Karpas-422 (cell line): ENCODE results near the gene SHMT2. TPM values are rescaled to one million over a fixed set of nuclear protein-coding genes. Genes with fewer than 3 reads are reported as not detected.
A peak's percentile ranks its signal among the peaks of the same experiment; 100 is the strongest.

Source experiments
- DNase-seq: peaks from one replicate; pipeline ENCODE4 v3.0.0-alpha.2; 2015
- H2AFZ ChIP-seq: fragments of 200-600 bp; sonication (generic); 2 replicates; pipeline ENCODE4 v1.6.1; 2014; ENCODE audit warnings: antibody characterized with exemption, low read length, mixed read lengths
- H3K27ac ChIP-seq: fragments of 200-600 bp; sonication (generic); 2 replicates; pipeline ENCODE4 v1.5.1; 2014; ENCODE audit warnings: mild to moderate bottlenecking, low read length, moderate library complexity
- H3K27me3 ChIP-seq: fragments of 200-600 bp; sonication (generic); 2 replicates; pipeline ENCODE4 v1.6.1; 2014; ENCODE audit warnings: low read length, mixed read lengths
- H3K36me3 ChIP-seq: fragments of 200-600 bp; sonication (generic); 2 replicates; pipeline ENCODE4 v1.6.1; 2014; ENCODE audit warnings: low read length, mixed read lengths; ENCODE audit not compliant: insufficient read depth
- H3K4me1 ChIP-seq: fragments of 200-600 bp; sonication (generic); 2 replicates; pipeline ENCODE4 v1.6.1; 2014; ENCODE audit warnings: mild to moderate bottlenecking, low read length, mixed read lengths
- H3K4me2 ChIP-seq: fragments of 200-600 bp; sonication (generic); 2 replicates; pipeline ENCODE4 v1.6.1; 2014; ENCODE audit warnings: low read length, low read depth, mild to moderate bottlenecking; ENCODE audit not compliant: poor library complexity, severe bottlenecking
- H3K4me3 ChIP-seq: fragments of 200-600 bp; sonication (generic); 2 replicates; pipeline ENCODE4 v1.5.1; 2014; ENCODE audit warnings: mild to moderate bottlenecking, antibody characterized with exemption, low read length, mixed read lengths
- H3K79me2 ChIP-seq: fragments of 200-600 bp; sonication (generic); 2 replicates; pipeline ENCODE4 v1.6.1; 2014; ENCODE audit warnings: mild to moderate bottlenecking, low read length, mixed read lengths
- H3K9ac ChIP-seq: fragments of 200-600 bp; sonication (generic); 2 replicates; pipeline ENCODE4 v1.6.0; 2014; ENCODE audit warnings: low read length
- H3K9me2 ChIP-seq: fragments of 200-600 bp; sonication (generic), shearing (Covaris generic); replicated peaks from 2 replicates; pipeline ENCODE4 v1.6.0; 2014; ENCODE audit warnings: mild to moderate bottlenecking, low read length, moderate library complexity; ENCODE audit not compliant: insufficient read depth
- H3K9me3 ChIP-seq: fragments of 300-700, 200-600 bp; sonication (generic); 2 replicates; pipeline ENCODE4 v1.6.1; 2014; ENCODE audit warnings: low read length, mixed read lengths
- H4K20me1 ChIP-seq: fragments of 200-600 bp; sonication (generic); 2 replicates; pipeline ENCODE4 v1.6.1; 2014; ENCODE audit warnings: mild to moderate bottlenecking, antibody characterized with exemption, low read length, low read depth; ENCODE audit not compliant: insufficient read depth
- total RNA-seq: library from RNA; depleted of rRNA; stranded (reverse); fragments of >200 nt; shearing (Covaris generic); gene quantifications from 2 replicates; pipeline ENCODE4 v1.2.3, GENCODE V29; 2014; ENCODE audit warnings: low replicate concordance

SHMT2 gene
- total RNA-seq, 1 experiment from 2014 or later = 399 TPM

DNA sequence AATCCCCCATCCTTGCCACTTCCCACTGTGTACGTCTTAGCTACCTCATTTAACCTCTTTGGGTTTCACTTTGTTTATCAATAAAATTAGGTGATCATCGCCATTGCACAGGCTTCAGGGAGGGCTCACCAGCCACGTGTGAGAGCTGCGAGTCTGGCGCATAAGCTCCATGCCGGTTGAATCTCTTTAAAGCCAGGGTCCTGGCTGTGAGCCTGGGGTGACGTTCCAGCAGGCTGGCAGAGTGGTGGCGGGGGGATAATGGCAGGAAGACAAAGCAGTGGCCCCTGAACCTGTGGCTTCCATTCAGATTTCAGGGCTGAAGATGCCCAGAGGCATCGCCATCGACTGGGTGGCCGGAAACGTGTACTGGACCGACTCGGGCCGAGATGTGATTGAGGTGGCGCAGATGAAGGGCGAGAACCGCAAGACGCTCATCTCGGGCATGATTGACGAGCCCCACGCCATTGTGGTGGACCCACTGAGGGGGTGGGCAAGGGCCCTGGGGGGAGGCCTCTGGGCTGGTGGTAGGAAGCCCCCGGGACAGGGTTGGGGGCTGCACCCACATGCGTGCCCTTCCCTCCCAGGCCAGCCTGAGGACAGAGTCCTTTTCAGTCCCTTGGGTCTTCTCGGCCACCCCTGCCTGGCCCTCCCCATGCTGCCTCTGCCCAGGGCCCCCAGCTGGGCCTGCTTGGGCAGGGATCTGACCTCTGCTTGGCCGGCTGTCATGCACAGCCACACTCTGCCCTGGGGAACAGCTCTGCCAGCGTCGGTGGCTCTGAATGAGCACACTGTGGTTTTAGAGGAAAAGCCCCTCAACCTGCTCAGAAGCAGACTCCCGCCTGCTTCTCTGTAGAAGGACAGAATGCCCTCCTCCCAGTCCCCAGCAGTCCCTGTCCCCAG, 21.5 kb upstream of the SHMT2 start:
- Histone ChIP-seq H2AFZ (no peak overlapping the region), H3K4me2 (no peak overlapping the region), H3K36me3 (no peaks in the 10 kb centered on the region), H4K20me1 (no peaks in the 10 kb centered on the region), H3K9me2 (no peaks in the 10 kb centered on the region), H3K9me3 (no peaks in the 10 kb centered on the region), H3K79me2 (no peaks in the 10 kb centered on the region), H3K9ac (no peak overlapping the region), H3K4me3 (no peak overlapping the region), H3K4me1 (peaks cover 15% of the 10 kb centered on the region), H3K27me3 (no peaks in the 10 kb centered on the region), H3K27ac (no peak overlapping the region)
- DNase-seq = no peak

DNA sequence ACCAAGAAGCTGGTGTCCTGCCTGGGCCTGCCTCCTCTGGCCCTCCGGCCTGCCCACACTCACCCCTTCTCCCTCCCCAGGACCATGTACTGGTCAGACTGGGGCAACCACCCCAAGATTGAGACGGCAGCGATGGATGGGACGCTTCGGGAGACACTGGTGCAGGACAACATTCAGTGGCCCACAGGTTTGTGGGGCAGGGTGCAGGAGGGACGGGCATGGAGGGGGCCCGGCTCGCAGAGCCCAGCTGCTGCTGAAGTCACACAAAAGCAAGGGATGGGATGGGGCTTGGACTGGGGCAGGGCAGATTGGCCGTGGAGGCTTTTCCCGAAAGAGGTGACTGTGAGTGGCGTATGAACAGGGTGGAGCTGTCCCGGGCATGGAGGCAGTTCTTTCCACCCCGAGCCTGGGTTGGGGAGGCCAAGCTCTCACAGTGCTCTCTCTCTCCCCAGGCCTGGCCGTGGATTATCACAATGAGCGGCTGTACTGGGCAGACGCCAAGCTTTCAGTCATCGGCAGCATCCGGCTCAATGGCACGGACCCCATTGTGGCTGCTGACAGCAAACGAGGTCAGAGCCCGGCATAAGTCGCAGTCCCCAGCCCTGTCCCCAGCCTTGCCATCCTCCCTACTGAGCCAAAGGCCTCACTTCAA, 20.8 kb upstream of the SHMT2 start:
- Histone ChIP-seq H4K20me1 (no peaks in the 10 kb centered on the region), H3K9ac (no peak overlapping the region), H3K79me2 (no peaks in the 10 kb centered on the region), H3K9me3 (no peaks in the 10 kb centered on the region), H3K27ac (no peak overlapping the region), H3K36me3 (no peaks in the 10 kb centered on the region), H3K4me3 (no peak overlapping the region), H3K9me2 (no peaks in the 10 kb centered on the region), H3K27me3 (no peaks in the 10 kb centered on the region), H3K4me1 (peaks cover 21% of the 10 kb centered on the region), H3K4me2 (no peak overlapping the region), H2AFZ (no peak overlapping the region)
- DNase-seq = no peak

DNA sequence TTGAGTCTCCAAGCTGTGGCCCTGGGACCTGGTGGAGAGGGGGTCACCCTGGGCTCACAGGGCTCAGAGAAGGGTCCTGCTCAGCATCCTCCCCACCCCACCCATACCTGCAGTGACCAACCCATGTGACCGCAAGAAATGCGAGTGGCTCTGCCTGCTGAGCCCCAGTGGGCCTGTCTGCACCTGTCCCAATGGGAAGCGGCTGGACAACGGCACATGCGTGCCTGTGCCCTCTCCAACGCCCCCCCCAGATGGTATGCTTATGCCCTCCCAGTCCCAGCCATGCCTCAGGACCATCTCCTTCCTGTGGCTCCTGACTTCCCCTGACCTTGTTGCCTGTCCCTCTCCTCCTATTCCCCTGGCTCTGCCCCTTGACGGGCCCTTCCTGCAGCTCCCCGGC, 19.6 kb upstream of the SHMT2 start:
- Histone ChIP-seq H3K9ac (no peak overlapping the region), H3K36me3 (no peaks in the 10 kb centered on the region), H3K9me3 (no peaks in the 10 kb centered on the region), H3K27ac (no peak overlapping the region), H2AFZ (no peak overlapping the region), H3K4me3 (no peak overlapping the region), H3K4me2 (no peak overlapping the region), H3K9me2 (no peaks in the 10 kb centered on the region), H3K79me2 (no peaks in the 10 kb centered on the region), H4K20me1 (peaks cover 5% of the 10 kb centered on the region; the same call in 1 of the 2 replicates), H3K27me3 (no peaks in the 10 kb centered on the region; the same call in 1 of the 2 replicates), H3K4me1 (peaks cover 32% of the 10 kb centered on the region)
- DNase-seq = no peak

DNA sequence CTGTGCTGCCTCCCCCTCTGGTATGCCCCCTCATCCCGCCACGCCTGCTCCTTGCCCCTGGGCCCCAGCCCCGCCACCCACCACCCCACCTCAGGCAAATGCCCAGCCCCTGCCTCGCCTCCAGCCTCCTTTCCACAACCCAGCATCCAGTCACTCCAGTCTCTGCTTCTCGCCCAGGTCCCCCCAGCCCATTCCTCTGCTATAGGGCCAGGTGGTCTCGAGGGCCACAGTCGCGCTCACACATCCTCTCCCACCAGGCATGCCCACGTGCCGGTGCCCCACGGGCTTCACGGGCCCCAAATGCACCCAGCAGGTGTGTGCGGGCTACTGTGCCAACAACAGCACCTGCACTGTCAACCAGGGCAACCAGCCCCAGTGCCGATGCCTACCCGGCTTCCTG, 19.1 kb upstream of the SHMT2 start:
- H2AFZ ChIP-seq = no peak overlapping the region
- DNase-seq = no peak
- no peaks in the 10 kb centered on the region; the same call in 1 of the 2 replicates for H3K27me3 ChIP-seq
- H3K9ac ChIP-seq = no peak overlapping the region
- no peaks in the 10 kb centered on the region for H3K79me2 ChIP-seq
- peaks cover 35% of the 10 kb centered on the region for H3K4me1 ChIP-seq
- H4K20me1 ChIP-seq = peaks cover 5% of the 10 kb centered on the region; the same call in 1 of the 2 replicates
- H3K9me2 ChIP-seq = no peaks in the 10 kb centered on the region
- H3K36me3 ChIP-seq = no peaks in the 10 kb centered on the region
- H3K4me2 ChIP-seq = no peak overlapping the region
- no peak overlapping the region for H3K27ac ChIP-seq
- H3K4me3 ChIP-seq = no peak overlapping the region
- H3K9me3 ChIP-seq = no peaks in the 10 kb centered on the region

DNA sequence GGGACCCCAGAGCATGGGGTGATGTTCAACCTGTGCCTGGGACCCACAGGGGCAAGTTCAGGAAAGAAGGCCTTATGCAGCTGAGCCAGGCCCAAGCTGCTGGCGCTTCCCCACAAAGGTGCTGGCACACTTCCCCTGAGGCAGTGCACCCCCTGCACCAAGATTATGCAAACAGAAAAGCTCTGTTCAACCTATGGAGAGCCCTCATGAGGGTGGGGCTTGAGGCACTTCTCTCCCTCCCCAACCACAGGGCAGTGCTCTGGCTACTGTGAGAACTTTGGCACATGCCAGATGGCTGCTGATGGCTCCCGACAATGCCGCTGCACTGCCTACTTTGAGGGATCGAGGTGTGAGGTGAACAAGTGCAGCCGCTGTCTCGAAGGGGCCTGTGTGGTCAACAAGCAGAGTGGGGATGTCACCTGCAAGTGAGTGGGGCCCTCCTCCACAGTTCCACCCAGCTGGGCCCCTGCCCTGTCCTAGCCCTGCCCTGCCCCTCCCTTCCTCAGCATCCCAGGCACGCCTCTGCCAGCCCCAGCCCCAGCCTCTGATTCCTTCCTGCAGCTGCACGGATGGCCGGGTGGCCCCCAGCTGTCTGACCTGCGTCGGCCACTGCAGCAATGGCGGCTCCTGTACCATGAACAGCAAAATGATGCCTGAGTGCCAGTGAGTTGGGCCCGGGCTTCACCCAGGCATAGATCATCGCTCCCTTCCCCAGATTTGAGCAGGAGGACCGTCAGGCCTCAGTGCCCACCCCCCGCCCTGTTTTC, 18.4 kb upstream of the SHMT2 start:
- Histone ChIP-seq H3K9me2 (no peaks in the 10 kb centered on the region), H3K4me2 (no peak overlapping the region), H4K20me1 (peaks cover 5% of the 10 kb centered on the region; the same call in 1 of the 2 replicates), H3K27ac (no peak overlapping the region), H3K9me3 (no peaks in the 10 kb centered on the region), H3K4me3 (no peak overlapping the region), H2AFZ (no peak overlapping the region), H3K36me3 (no peaks in the 10 kb centered on the region), H3K79me2 (no peaks in the 10 kb centered on the region), H3K9ac (no peak overlapping the region), H3K27me3 (no peaks in the 10 kb centered on the region; the same call in 1 of the 2 replicates), H3K4me1 (peaks cover 41% of the 10 kb centered on the region)
- peak; percentile 78 for DNase-seq

DNA sequence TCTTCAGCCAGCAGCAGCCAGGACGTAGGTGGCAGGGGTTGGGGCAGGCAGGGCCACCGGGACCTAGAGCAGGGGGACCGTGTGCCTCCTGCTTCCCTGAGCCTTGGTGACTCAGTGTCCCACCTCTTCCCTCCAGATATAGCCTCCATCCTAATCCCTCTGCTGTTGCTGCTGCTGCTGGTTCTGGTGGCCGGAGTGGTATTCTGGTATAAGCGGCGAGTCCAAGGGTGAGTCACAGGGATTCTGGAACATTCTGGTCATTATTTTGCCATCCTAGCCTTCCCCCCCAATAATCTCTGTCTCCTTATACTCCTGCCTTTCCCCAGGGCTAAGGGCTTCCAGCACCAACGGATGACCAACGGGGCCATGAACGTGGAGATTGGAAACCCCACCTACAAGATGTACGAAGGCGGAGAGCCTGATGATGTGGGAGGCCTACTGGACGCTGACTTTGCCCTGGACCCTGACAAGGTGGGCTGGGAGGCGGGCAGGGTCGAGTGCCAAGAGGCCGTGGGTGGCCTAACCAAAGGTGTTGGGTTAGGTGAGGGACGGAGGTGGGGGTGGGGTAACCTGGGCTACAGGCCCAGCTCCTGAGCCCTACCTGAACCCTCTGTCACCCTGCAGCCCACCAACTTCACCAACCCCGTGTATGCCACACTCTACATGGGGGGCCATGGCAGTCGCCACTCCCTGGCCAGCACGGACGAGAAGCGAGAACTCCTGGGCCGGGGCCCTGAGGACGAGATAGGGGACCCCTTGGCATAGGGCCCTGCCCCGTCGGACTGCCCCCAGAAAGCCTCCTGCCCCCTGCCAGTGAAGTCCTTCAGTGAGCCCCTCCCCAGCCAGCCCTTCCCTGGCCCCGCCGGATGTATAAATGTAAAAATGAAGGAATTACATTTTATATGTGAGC, 17.5 kb upstream of the SHMT2 start:
- no peak overlapping the region for H3K9ac ChIP-seq
- H3K9me3 ChIP-seq = no peaks in the 10 kb centered on the region
- no peak overlapping the region for H3K27ac ChIP-seq
- no peaks in the 10 kb centered on the region; the same call in 1 of the 2 replicates for H3K27me3 ChIP-seq
- no peaks in the 10 kb centered on the region for H3K36me3 ChIP-seq
- no peak overlapping the region for H3K4me3 ChIP-seq
- H3K4me1 ChIP-seq = peaks cover 49% of the 10 kb centered on the region
- no peak for DNase-seq
- no peak overlapping the region for H3K4me2 ChIP-seq
- no peaks in the 10 kb centered on the region for H3K79me2 ChIP-seq
- H4K20me1 ChIP-seq = peaks cover 5% of the 10 kb centered on the region; the same call in 1 of the 2 replicates
- H3K9me2 ChIP-seq = no peaks in the 10 kb centered on the region
- H2AFZ ChIP-seq = no peak overlapping the region

DNA sequence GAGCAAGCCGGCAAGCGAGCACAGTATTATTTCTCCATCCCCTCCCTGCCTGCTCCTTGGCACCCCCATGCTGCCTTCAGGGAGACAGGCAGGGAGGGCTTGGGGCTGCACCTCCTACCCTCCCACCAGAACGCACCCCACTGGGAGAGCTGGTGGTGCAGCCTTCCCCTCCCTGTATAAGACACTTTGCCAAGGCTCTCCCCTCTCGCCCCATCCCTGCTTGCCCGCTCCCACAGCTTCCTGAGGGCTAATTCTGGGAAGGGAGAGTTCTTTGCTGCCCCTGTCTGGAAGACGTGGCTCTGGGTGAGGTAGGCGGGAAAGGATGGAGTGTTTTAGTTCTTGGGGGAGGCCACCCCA, 16.8 kb upstream of the SHMT2 start:
- Histone ChIP-seq H4K20me1 (peaks cover 5% of the 10 kb centered on the region; the same call in 1 of the 2 replicates), H2AFZ (no peak overlapping the region), H3K9ac (no peak overlapping the region; the same call in 1 of the 2 replicates)

More for the DNA sequence above, 16.8 kb upstream of the SHMT2 start:
- H3K27ac ChIP-seq = no peak overlapping the region
- no peaks in the 10 kb centered on the region; the same call in 1 of the 2 replicates for H3K27me3 ChIP-seq
- peaks cover 55% of the 10 kb centered on the region for H3K4me1 ChIP-seq
- H3K4me2 ChIP-seq = peak overlapping the region; percentile 29
- no peaks in the 10 kb centered on the region for H3K9me3 ChIP-seq
- no peaks in the 10 kb centered on the region for H3K36me3 ChIP-seq
- no peaks in the 10 kb centered on the region for H3K79me2 ChIP-seq
- H3K9me2 ChIP-seq = no peaks in the 10 kb centered on the region
- DNase-seq = no peak
- no peak overlapping the region for H3K4me3 ChIP-seq
